Stimulated activated CD4-positive, alpha-beta T cell treated with anti-CD3 and anti-CD28 coated beads, Interleukin-15, amount 100 ng/mL, for 48 hours (primary cell): Measurements from ENCODE around the gene FUZ.
"Not testable (repeated sequence)": the region's sequence is repeated elsewhere in the genome, so short reads cannot be mapped to it uniquely, and the experiment has no call there.

ENCODE experiments used
- DNase-seq, 2 donors: peaks; one replicate each; pipeline ENCODE4 v3.0.0-alpha.2; 2020; ENCODE audit warnings: low read depth in 2 of 2

The FUZ gene

GRCh38 chr19:49832556-49832955 is 19.5 kb upstream of the FUZ start:
- DNase-seq, result no peak

- DNase-seq, result no peak
These were observed 18.5 kb upstream of the FUZ start for GRCh38 chr19:49831592-49831991.

- DNase-seq, result no peak
These were observed 17.7 kb upstream of the FUZ start for GRCh38 chr19:49830766-49831165.

- DNase-seq, result no peak
These were observed 16.6 kb upstream of the FUZ start for GRCh38 chr19:49829721-49830120.

- no peak for DNase-seq
These were observed 16.1 kb upstream of the FUZ start for GRCh38 chr19:49829200-49829599.

- no peak for DNase-seq
These were observed 13.9 kb upstream of the FUZ start for GRCh38 chr19:49827034-49827433.

- DNase-seq, result no peak
These were observed 11.6 kb upstream of the FUZ start for GRCh38 chr19:49824662-49825061.

- no peak for DNase-seq
These were observed 10.4 kb upstream of the FUZ start for GRCh38 chr19:49823472-49823871.

- no peak for DNase-seq
These were observed 7.0 kb upstream of the FUZ start for GRCh38 chr19:49820125-49820524.

- DNase-seq, result not testable (repeated sequence)
These were observed 6.5 kb upstream of the FUZ start for GRCh38 chr19:49819452-49820115.

GRCh38 chr19:49818649-49819370 is 5.7 kb upstream of the FUZ start:
- no peak for DNase-seq

GRCh38 chr19:49817964-49818648 is 5.0 kb upstream of the FUZ start, which contains the start of gene MED25:
TSS of gene MED25 (plus strand) at chr19:49818289. CDS start at chr19:49818342, 53 bp downstream.
- DNase-seq, result peak; percentile 69 to 77

- DNase-seq, result no peak
These were observed 3.5 kb upstream of the FUZ start for GRCh38 chr19:49816590-49816989.

GRCh38 chr19:49814010-49814409 is 918 bp upstream of the FUZ start:
- no peak for DNase-seq

GRCh38 chr19:49812452-49812996 is 568 bp downstream of the FUZ start:
- DNase-seq, result no peak

- no peak for DNase-seq
These were observed 1.8 kb downstream of the FUZ start for GRCh38 chr19:49811328-49811727.

- no peak for DNase-seq
These were observed 3.1 kb downstream of the FUZ start for GRCh38 chr19:49809941-49810389.

- no peak for DNase-seq
These were observed 3.7 kb downstream of the FUZ start for GRCh38 chr19:49809160-49809940.

GRCh38 chr19:49808711-49809159 is 4.4 kb downstream of the FUZ start:
- DNase-seq, result peak; percentile 74 to 85

GRCh38 chr19:49807904-49808675 is 5.0 kb downstream of the FUZ start:
- DNase-seq, result no peak
